ENCODE data around the gene PAPOLA.

The PAPOLA gene

GRCh38 chr14:96481731-96482314 lies 20.4 kb upstream of the PAPOLA start:
- Histone ChIP-seq H3K4me3 (ENCODE audit: low read length) (no peak overlapping the region), H3K27me3 (ENCODE audit: insufficient read depth, low read length) (no peaks in the 10 kb centered on the region), H3K9ac (ENCODE audit: low read depth, low read length) (no peak overlapping the region), H3K9me3 (ENCODE audit: insufficient read depth, low read depth, low read length) (no peaks in the 10 kb centered on the region), H3K36me3 (ENCODE audit: insufficient read depth, low read depth, low read length) (no peaks in the 10 kb centered on the region), H3K4me1 (ENCODE audit: insufficient read depth, low read length) (no peaks in the 10 kb centered on the region), H3K27ac (ENCODE audit: low read length) (no peak overlapping the region)

- no peaks in the 10 kb centered on the region for H3K9me3 ChIP-seq (ENCODE audit: insufficient read depth, low read depth, low read length)
- no peak overlapping the region for H3K4me3 ChIP-seq (ENCODE audit: low read length)
- no peak overlapping the region for H3K27ac ChIP-seq (ENCODE audit: low read length)
- H3K9ac ChIP-seq (ENCODE audit: low read depth, low read length), result no peak overlapping the region
- no peaks in the 10 kb centered on the region for H3K36me3 ChIP-seq (ENCODE audit: insufficient read depth, low read depth, low read length)
- no peaks in the 10 kb centered on the region for H3K4me1 ChIP-seq (ENCODE audit: insufficient read depth, low read length)
- H3K27me3 ChIP-seq (ENCODE audit: insufficient read depth, low read length), result no peaks in the 10 kb centered on the region
Observed at GRCh38 chr14:96482986-96483385, 19.2 kb upstream of the PAPOLA start.

GRCh38 chr14:96484399-96484798 lies 17.8 kb upstream of the PAPOLA start:
- Histone ChIP-seq H3K36me3 (ENCODE audit: insufficient read depth, low read depth, low read length) (no peaks in the 10 kb centered on the region), H3K27ac (ENCODE audit: low read length) (no peak overlapping the region), H3K4me1 (ENCODE audit: insufficient read depth, low read length) (no peaks in the 10 kb centered on the region), H3K9ac (ENCODE audit: low read depth, low read length) (no peak overlapping the region), H3K9me3 (ENCODE audit: insufficient read depth, low read depth, low read length) (no peaks in the 10 kb centered on the region), H3K27me3 (ENCODE audit: insufficient read depth, low read length) (no peaks in the 10 kb centered on the region), H3K4me3 (ENCODE audit: low read length) (no peak overlapping the region)

GRCh38 chr14:96486705-96487104 lies 15.5 kb upstream of the PAPOLA start:
- Histone ChIP-seq H3K9ac (ENCODE audit: low read depth, low read length) (no peak overlapping the region), H3K27me3 (ENCODE audit: insufficient read depth, low read length) (no peaks in the 10 kb centered on the region), H3K4me3 (ENCODE audit: low read length) (no peak overlapping the region), H3K27ac (ENCODE audit: low read length) (no peak overlapping the region), H3K4me1 (ENCODE audit: insufficient read depth, low read length) (no peaks in the 10 kb centered on the region), H3K9me3 (ENCODE audit: insufficient read depth, low read depth, low read length) (no peaks in the 10 kb centered on the region), H3K36me3 (ENCODE audit: insufficient read depth, low read depth, low read length) (no peaks in the 10 kb centered on the region)

- Histone ChIP-seq H3K27me3 (ENCODE audit: insufficient read depth, low read length) (no peaks in the 10 kb centered on the region), H3K4me3 (ENCODE audit: low read length) (no peak overlapping the region), H3K9me3 (ENCODE audit: insufficient read depth, low read depth, low read length) (no peaks in the 10 kb centered on the region), H3K4me1 (ENCODE audit: insufficient read depth, low read length) (no peaks in the 10 kb centered on the region), H3K36me3 (ENCODE audit: insufficient read depth, low read depth, low read length) (no peaks in the 10 kb centered on the region), H3K27ac (ENCODE audit: low read length) (no peak overlapping the region), H3K9ac (ENCODE audit: low read depth, low read length) (no peak overlapping the region)
Observed at GRCh38 chr14:96489327-96489726, 12.9 kb upstream of the PAPOLA start.

- Histone ChIP-seq H3K27ac (ENCODE audit: low read length) (no peak overlapping the region), H3K36me3 (ENCODE audit: insufficient read depth, low read depth, low read length) (no peaks in the 10 kb centered on the region), H3K9ac (ENCODE audit: low read depth, low read length) (no peak overlapping the region), H3K9me3 (ENCODE audit: insufficient read depth, low read depth, low read length) (no peaks in the 10 kb centered on the region), H3K27me3 (ENCODE audit: insufficient read depth, low read length) (no peaks in the 10 kb centered on the region), H3K4me1 (ENCODE audit: insufficient read depth, low read length) (no peaks in the 10 kb centered on the region), H3K4me3 (ENCODE audit: low read length) (no peak overlapping the region)
Observed at GRCh38 chr14:96493178-96493577, 9.0 kb upstream of the PAPOLA start.

GRCh38 chr14:96494331-96494730 lies 7.9 kb upstream of the PAPOLA start:
- Histone ChIP-seq H3K36me3 (ENCODE audit: insufficient read depth, low read depth, low read length) (no peaks in the 10 kb centered on the region), H3K9me3 (ENCODE audit: insufficient read depth, low read depth, low read length) (no peaks in the 10 kb centered on the region), H3K27me3 (ENCODE audit: insufficient read depth, low read length) (no peaks in the 10 kb centered on the region), H3K4me3 (ENCODE audit: low read length) (no peak overlapping the region), H3K4me1 (ENCODE audit: insufficient read depth, low read length) (no peaks in the 10 kb centered on the region), H3K9ac (ENCODE audit: low read depth, low read length) (no peak overlapping the region), H3K27ac (ENCODE audit: low read length) (no peak overlapping the region)

GRCh38 chr14:96497087-96497486 lies 5.1 kb upstream of the PAPOLA start:
- Histone ChIP-seq H3K27me3 (ENCODE audit: insufficient read depth, low read length) (no peaks in the 10 kb centered on the region), H3K4me3 (ENCODE audit: low read length) (no peak overlapping the region), H3K9ac (ENCODE audit: low read depth, low read length) (no peak overlapping the region), H3K4me1 (ENCODE audit: insufficient read depth, low read length) (peaks cover 2% of the 10 kb centered on the region; the same call in 1 of the 2 replicates), H3K36me3 (ENCODE audit: insufficient read depth, low read depth, low read length) (no peaks in the 10 kb centered on the region), H3K27ac (ENCODE audit: low read length) (no peak overlapping the region), H3K9me3 (ENCODE audit: insufficient read depth, low read depth, low read length) (no peaks in the 10 kb centered on the region)

- Histone ChIP-seq H3K4me3 (ENCODE audit: low read length) (no peak overlapping the region), H3K36me3 (ENCODE audit: insufficient read depth, low read depth, low read length) (no peaks in the 10 kb centered on the region), H3K9me3 (ENCODE audit: insufficient read depth, low read depth, low read length) (no peaks in the 10 kb centered on the region), H3K27ac (ENCODE audit: low read length) (no peak overlapping the region), H3K9ac (ENCODE audit: low read depth, low read length) (no peak overlapping the region), H3K27me3 (ENCODE audit: insufficient read depth, low read length) (no peaks in the 10 kb centered on the region), H3K4me1 (ENCODE audit: insufficient read depth, low read length) (peaks cover 2% of the 10 kb centered on the region; the same call in 1 of the 2 replicates)
Observed at GRCh38 chr14:96497586-96497985, 4.6 kb upstream of the PAPOLA start.

- Histone ChIP-seq H3K4me1 (ENCODE audit: insufficient read depth, low read length) (peaks cover 17% of the 10 kb centered on the region; the same call in 1 of the 2 replicates), H3K36me3 (ENCODE audit: insufficient read depth, low read depth, low read length) (peaks cover 12% of the 10 kb centered on the region; the same call in 1 of the 2 replicates)
Observed at GRCh38 chr14:96501217-96501739, 904 bp upstream of the PAPOLA start.

GRCh38 chr14:96502621-96503305 lies 581 bp downstream of the PAPOLA start:
- Histone ChIP-seq H3K9me3 (ENCODE audit: insufficient read depth, low read depth, low read length) (no peaks in the 10 kb centered on the region), H3K9ac (ENCODE audit: low read depth, low read length) (peak overlapping the region; percentile 96), H3K27ac (ENCODE audit: low read length) (peak overlapping the region; percentile 100), H3K36me3 (ENCODE audit: insufficient read depth, low read depth, low read length) (peaks cover 12% of the 10 kb centered on the region; the same call in 1 of the 2 replicates), H3K4me1 (ENCODE audit: insufficient read depth, low read length) (peaks cover 17% of the 10 kb centered on the region; the same call in 1 of the 2 replicates), H3K4me3 (ENCODE audit: low read length) (peak overlapping the region; percentile 99), H3K27me3 (ENCODE audit: insufficient read depth, low read length) (no peaks in the 10 kb centered on the region)

More at GRCh38 chr14:96501217-96501739, 904 bp upstream of the PAPOLA start:
- H3K4me3 ChIP-seq (ENCODE audit: low read length), result peak overlapping the region; percentile 99
- no peaks in the 10 kb centered on the region for H3K9me3 ChIP-seq (ENCODE audit: insufficient read depth, low read depth, low read length)
- H3K27ac ChIP-seq (ENCODE audit: low read length), result peak overlapping the region; percentile 100
- no peaks in the 10 kb centered on the region for H3K27me3 ChIP-seq (ENCODE audit: insufficient read depth, low read length)
- H3K9ac ChIP-seq (ENCODE audit: low read depth, low read length), result peak overlapping the region; percentile 96

GRCh38 chr14:96503306-96503679 lies 1.1 kb downstream of the PAPOLA start:
- Histone ChIP-seq H3K27ac (ENCODE audit: low read length) (peak overlapping the region; percentile 100), H3K27me3 (ENCODE audit: insufficient read depth, low read length) (no peaks in the 10 kb centered on the region), H3K4me3 (ENCODE audit: low read length) (peak overlapping the region; percentile 99), H3K36me3 (ENCODE audit: insufficient read depth, low read depth, low read length) (peaks cover 12% of the 10 kb centered on the region; the same call in 1 of the 2 replicates), H3K4me1 (ENCODE audit: insufficient read depth, low read length) (peaks cover 17% of the 10 kb centered on the region; the same call in 1 of the 2 replicates), H3K9ac (ENCODE audit: low read depth, low read length) (peak overlapping the region; percentile 96), H3K9me3 (ENCODE audit: insufficient read depth, low read depth, low read length) (no peaks in the 10 kb centered on the region)

Measured in iPS-20b (cell line).